ENCODE results near the gene OR10G2. TPM values are rescaled to one million over a fixed set of nuclear protein-coding genes. Genes with fewer than 3 reads are reported as not detected.
"Not testable (repeated sequence)": the region's sequence is repeated elsewhere in the genome, so short reads cannot be mapped to it uniquely, and the experiment has no call there.

Gene OR10G2
- polyA plus RNA-seq, 1 donor (not counting 4 experiments of a cell fraction or from before 2014, with no cell fraction given) = not detected

- Histone ChIP-seq H3K9me1 (ENCODE audit: control insufficient read depth, extremely low read depth, insufficient read depth, low read length) (no peaks in the 10 kb centered on the region), H3K9me3 (ENCODE audit: control insufficient read depth, low read depth, low read length) (no peaks in the 10 kb centered on the region), H3K27ac (ENCODE audit: control insufficient read depth, insufficient read depth, low read length) (no peak overlapping the region), H4K20me1 (ENCODE audit: control insufficient read depth, extremely low read depth, insufficient read depth, low read length) (no peaks in the 10 kb centered on the region), H3K4me2 (ENCODE audit: control insufficient read depth, extremely low read depth, insufficient read depth, low read depth, low read length) (no peak overlapping the region), H3K36me3 (ENCODE audit: control insufficient read depth in 2 of 2, extremely low read depth in 1 of 2, insufficient read depth in 2 of 2, low read length in 2 of 2) (no peaks in the 10 kb centered on the region), H2AFZ (ENCODE audit: control insufficient read depth, low read length) (no peak overlapping the region), H3K9ac (ENCODE audit: control insufficient read depth, extremely low read depth, insufficient read depth, low read length) (no peak overlapping the region), H3K79me2 (ENCODE audit: control insufficient read depth, insufficient read depth, low read length) (no peaks in the 10 kb centered on the region), H3K4me3 (ENCODE audit: control insufficient read depth in 2 of 3, extremely low read depth in 1 of 3, insufficient read depth in 2 of 3, low read depth in 1 of 3, low read length in 3 of 3) (no peak overlapping the region), H3K4me1 (ENCODE audit: control insufficient read depth, extremely low read depth, insufficient read depth, low read length) (no peaks in the 10 kb centered on the region), H3K27me3 (ENCODE audit: control insufficient read depth, extremely low read depth, insufficient read depth, low read length) (no peaks in the 10 kb centered on the region)
- no peak for FAIRE-seq
- TF ChIP-seq EZH2 (IDR thresholded peaks at IDR 0.05; ENCODE audit: low read length) = no peak
- no peak for TF ChIP-seq CTCF (optimal IDR thresholded peaks at IDR 0.05 in 1 of 3, IDR thresholded peaks at IDR 0.05 in 1 of 3, conservative IDR thresholded peaks at IDR 0.05 in 1 of 3; ENCODE audit: extremely low read depth in 1 of 3, insufficient read depth in 2 of 3, low read length in 3 of 3)
- DNase-seq (ENCODE audit: low read depth, low spot score) = no peak
- dilution Hi-C loops (cut with MboI; ENCODE audit: extremely low pct_ligation_motif_present, low sequenced_read_pairs) = no loop called here
Observed at GRCh38 chr14:21614240-21614639, 20.5 kb downstream of the OR10G2 start.

GRCh38 chr14:21612324-21612723 lies 22.4 kb downstream of the OR10G2 start:
- DNase-seq (ENCODE audit: low read depth, low spot score) (no peak), FAIRE-seq (no peak)
- H3K9me1 ChIP-seq (ENCODE audit: control insufficient read depth, extremely low read depth, insufficient read depth, low read length) = no peaks in the 10 kb centered on the region

GRCh38 chr14:21602181-21602580 lies 32.6 kb downstream of the OR10G2 start:
- dilution Hi-C loops (cut with MboI; ENCODE audit: extremely low pct_ligation_motif_present, low sequenced_read_pairs); H3K9me3 ChIP-seq (ENCODE audit: control insufficient read depth, low read depth, low read length); DNase-seq (ENCODE audit: low read depth, low spot score); H3K4me2 ChIP-seq (ENCODE audit: control insufficient read depth, extremely low read depth, insufficient read depth, low read depth, low read length); FAIRE-seq; H2AFZ ChIP-seq (ENCODE audit: control insufficient read depth, low read length); H3K4me1 ChIP-seq (ENCODE audit: control insufficient read depth, extremely low read depth, insufficient read depth, low read length); H3K9ac ChIP-seq (ENCODE audit: control insufficient read depth, extremely low read depth, insufficient read depth, low read length); H3K36me3 ChIP-seq (ENCODE audit: control insufficient read depth in 2 of 2, extremely low read depth in 1 of 2, insufficient read depth in 2 of 2, low read length in 2 of 2); H4K20me1 ChIP-seq (ENCODE audit: control insufficient read depth, extremely low read depth, insufficient read depth, low read length); H3K79me2 ChIP-seq (ENCODE audit: control insufficient read depth, insufficient read depth, low read length); H3K9me1 ChIP-seq (ENCODE audit: control insufficient read depth, extremely low read depth, insufficient read depth, low read length); H3K4me3 ChIP-seq (ENCODE audit: control insufficient read depth in 2 of 3, extremely low read depth in 1 of 3, insufficient read depth in 2 of 3, low read depth in 1 of 3, low read length in 3 of 3); H3K27me3 ChIP-seq (ENCODE audit: control insufficient read depth, extremely low read depth, insufficient read depth, low read length); H3K27ac ChIP-seq (ENCODE audit: control insufficient read depth, insufficient read depth, low read length): not testable (repeated sequence)

More at GRCh38 chr14:21612324-21612723, 22.4 kb downstream of the OR10G2 start:
- Histone ChIP-seq H3K4me1 (ENCODE audit: control insufficient read depth, extremely low read depth, insufficient read depth, low read length) (no peaks in the 10 kb centered on the region), H3K27me3 (ENCODE audit: control insufficient read depth, extremely low read depth, insufficient read depth, low read length) (no peaks in the 10 kb centered on the region), H3K79me2 (ENCODE audit: control insufficient read depth, insufficient read depth, low read length) (no peaks in the 10 kb centered on the region), H3K27ac (ENCODE audit: control insufficient read depth, insufficient read depth, low read length) (no peak overlapping the region), H3K9ac (ENCODE audit: control insufficient read depth, extremely low read depth, insufficient read depth, low read length) (no peak overlapping the region), H3K36me3 (ENCODE audit: control insufficient read depth in 2 of 2, extremely low read depth in 1 of 2, insufficient read depth in 2 of 2, low read length in 2 of 2) (no peaks in the 10 kb centered on the region), H3K4me3 (ENCODE audit: control insufficient read depth in 2 of 3, extremely low read depth in 1 of 3, insufficient read depth in 2 of 3, low read depth in 1 of 3, low read length in 3 of 3) (no peak overlapping the region), H2AFZ (ENCODE audit: control insufficient read depth, low read length) (no peak overlapping the region), H4K20me1 (ENCODE audit: control insufficient read depth, extremely low read depth, insufficient read depth, low read length) (no peaks in the 10 kb centered on the region), H3K4me2 (ENCODE audit: control insufficient read depth, extremely low read depth, insufficient read depth, low read depth, low read length) (no peak overlapping the region), H3K9me3 (ENCODE audit: control insufficient read depth, low read depth, low read length) (no peaks in the 10 kb centered on the region)
- dilution Hi-C loops (cut with MboI; ENCODE audit: extremely low pct_ligation_motif_present, low sequenced_read_pairs) = no loop called here
- TF ChIP-seq CTCF (optimal IDR thresholded peaks at IDR 0.05 in 1 of 3, IDR thresholded peaks at IDR 0.05 in 1 of 3, conservative IDR thresholded peaks at IDR 0.05 in 1 of 3; ENCODE audit: extremely low read depth in 1 of 3, insufficient read depth in 2 of 3, low read length in 3 of 3) = no peak
- TF ChIP-seq EZH2 (IDR thresholded peaks at IDR 0.05; ENCODE audit: low read length) = no peak
